SJSA1 (cell line): ENCODE results near the gene GPR162. TPM values are rescaled to one million over a fixed set of nuclear protein-coding genes. Genes with fewer than 3 reads are reported as not detected.

Experiments
- DNase-seq, 2 experiments: peaks; one replicate each; pipeline ENCODE4 v3.0.0-alpha.2; 2015 to 2020; ENCODE audit warnings: low spot score in 2 of 2, low read depth in 1 of 2
- H3K27ac ChIP-seq: fragments of 250-450 bp; sonication (Bioruptor Pico); 2 replicates; pipeline ENCODE4 v1.5.1; 2020; ENCODE audit warnings: mild to moderate bottlenecking, moderate library complexity
- H3K27me3 ChIP-seq: fragments of 250-450 bp; sonication (Bioruptor Pico); replicated peaks from 2 replicates; pipeline ENCODE4 v1.5.1; 2020; ENCODE audit warnings: mild to moderate bottlenecking, moderate library complexity
- H3K36me3 ChIP-seq: fragments of 250-450 bp; sonication (Bioruptor Pico); 2 replicates; pipeline ENCODE4 v1.5.1; 2020; ENCODE audit warnings: mild to moderate bottlenecking
- H3K4me1 ChIP-seq: fragments of 250-450 bp; sonication (Bioruptor Pico); replicated peaks from 2 replicates; pipeline ENCODE4 v1.6.1; 2021; ENCODE audit warnings: mild to moderate bottlenecking
- H3K4me3 ChIP-seq: fragments of 250-450 bp; sonication (Bioruptor Pico); 2 replicates; pipeline ENCODE4 v1.5.1; 2020; ENCODE audit warnings: mild to moderate bottlenecking
- H3K9me3 ChIP-seq: fragments of 250-450 bp; sonication (Bioruptor Pico); replicated peaks from 2 replicates; pipeline ENCODE4 v1.5.1; 2020; ENCODE audit warnings: mild to moderate bottlenecking
- total RNA-seq: library from RNA; depleted of rRNA; stranded (reverse); fragments of >200 nt; shearing (Covaris generic); gene quantifications from 2 replicates; pipeline ENCODE4 v1.2.3, GENCODE V29; 2014

The GPR162 gene
- total RNA-seq, 1 experiment from 2014 or later, result 0.16 TPM

DNA sequence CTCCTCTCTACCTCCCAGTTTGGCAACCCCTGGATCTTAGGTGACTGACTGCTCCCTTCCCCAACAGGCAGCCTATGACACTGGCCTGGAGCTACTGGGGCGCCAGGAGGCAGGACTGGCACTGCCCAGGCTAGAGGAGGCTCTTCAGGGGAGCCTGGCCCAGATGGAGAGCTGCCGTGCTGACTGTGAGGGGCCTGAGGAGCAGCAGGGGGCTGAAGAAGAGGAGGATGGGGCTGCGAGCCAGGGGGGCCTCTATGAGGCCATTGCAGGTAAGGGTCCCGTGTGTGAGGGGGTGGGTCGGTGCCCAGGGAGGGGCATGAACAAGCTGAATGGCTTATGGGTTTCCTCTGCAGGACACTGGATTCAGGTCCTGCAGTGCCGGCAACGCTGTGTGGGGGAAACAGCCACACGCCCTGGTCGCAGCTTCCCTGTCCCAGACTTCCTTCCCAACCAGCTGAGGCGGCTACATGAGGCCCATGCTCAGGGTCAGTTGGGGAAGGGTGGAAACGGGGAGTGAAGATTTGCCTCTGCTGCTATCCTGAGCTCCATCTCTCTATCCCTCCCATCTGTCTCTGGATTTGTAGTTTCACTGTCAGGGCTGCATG, 8.8 kb downstream of the GPR162 start:
- Histone ChIP-seq H3K4me3 (no peak overlapping the region), H3K27ac (no peak overlapping the region), H3K4me1 (peaks cover 19% of the 10 kb centered on the region), H3K27me3 (peaks cover 59% of the 10 kb centered on the region), H3K9me3 (peaks cover 5% of the 10 kb centered on the region), H3K36me3 (0 out of 2 replicates have a peak, but pooled peaks cover 3% of the 10 kb centered on the region)
- no peak for DNase-seq

DNA sequence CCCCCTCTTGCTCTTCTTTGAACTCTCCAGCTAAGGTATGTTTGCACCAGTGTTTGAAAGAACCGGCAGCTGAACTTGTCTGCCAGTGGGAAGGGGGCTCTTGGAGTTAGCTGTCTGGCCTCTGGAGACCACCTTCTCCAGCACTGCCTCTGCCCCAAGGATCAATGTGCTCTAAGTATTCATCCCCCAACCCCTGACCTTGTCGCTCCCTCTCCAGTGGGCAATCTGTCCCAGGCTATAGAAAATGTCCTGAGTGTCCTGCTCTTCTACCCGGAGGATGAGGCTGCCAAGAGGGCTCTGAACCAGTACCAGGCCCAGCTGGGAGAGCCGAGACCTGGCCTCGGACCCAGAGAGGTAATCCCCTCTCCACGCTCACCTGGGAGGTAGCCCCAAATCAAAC, 9.4 kb downstream of the GPR162 start:
- H3K36me3 ChIP-seq, result 0 out of 2 replicates have a peak, but pooled peaks cover 3% of the 10 kb centered on the region
- DNase-seq, result no peak
- peaks cover 53% of the 10 kb centered on the region for H3K27me3 ChIP-seq
- no peak overlapping the region for H3K27ac ChIP-seq
- H3K4me3 ChIP-seq, result no peak overlapping the region
- peaks cover 5% of the 10 kb centered on the region for H3K9me3 ChIP-seq
- peaks cover 18% of the 10 kb centered on the region for H3K4me1 ChIP-seq

DNA sequence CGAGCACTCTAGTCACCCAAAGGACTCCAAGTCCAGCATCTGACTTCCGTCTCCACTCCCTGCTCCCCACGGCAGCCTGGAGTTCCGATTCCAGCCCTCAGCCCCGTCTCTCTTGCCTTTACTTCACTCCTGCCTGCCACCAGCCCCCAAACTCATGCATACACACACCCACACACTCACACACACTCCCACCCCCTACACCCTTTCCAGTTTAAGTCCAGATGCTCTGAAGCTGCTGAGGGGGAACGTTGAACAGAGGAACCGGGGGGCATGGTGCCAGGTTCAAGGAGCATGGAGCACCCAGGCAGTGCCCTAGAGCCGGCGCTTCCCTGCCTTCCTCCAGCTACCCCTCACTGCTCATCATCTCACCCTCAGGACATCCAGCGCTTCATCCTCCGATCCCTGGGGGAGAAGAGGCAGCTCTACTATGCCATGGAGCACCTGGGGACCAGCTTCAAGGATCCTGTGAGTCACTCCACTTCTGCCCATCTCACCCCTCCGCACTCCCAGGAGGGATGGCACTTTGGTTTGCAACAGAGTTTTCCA, 9.9 kb downstream of the GPR162 start:
- no peak for DNase-seq
- 0 out of 2 replicates have a peak, but pooled peaks cover 3% of the 10 kb centered on the region for H3K36me3 ChIP-seq
- H3K27me3 ChIP-seq, result peaks cover 51% of the 10 kb centered on the region
- no peak overlapping the region for H3K27ac ChIP-seq
- peaks cover 18% of the 10 kb centered on the region for H3K4me1 ChIP-seq
- H3K4me3 ChIP-seq, result no peak overlapping the region
- peaks cover 5% of the 10 kb centered on the region for H3K9me3 ChIP-seq

DNA sequence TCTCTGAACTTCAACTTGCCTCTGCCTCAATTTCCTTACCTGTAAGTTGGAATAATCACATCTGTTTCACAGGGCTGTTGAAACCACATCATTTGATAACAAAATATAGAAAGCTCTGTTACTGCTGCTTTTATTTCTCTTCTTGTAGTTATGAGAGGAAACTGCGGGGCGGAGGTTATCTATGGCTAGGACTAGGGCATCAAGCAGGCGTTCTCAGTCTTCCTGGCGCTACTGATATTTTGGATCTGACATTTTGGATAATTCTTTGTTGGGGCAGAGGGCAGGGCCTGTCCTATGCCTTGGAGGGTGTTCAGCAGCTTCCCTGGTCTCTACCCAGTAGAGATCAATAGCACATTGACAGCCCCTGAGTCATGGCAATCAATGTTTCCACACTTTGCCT, 10.5 kb downstream of the GPR162 start:
- H3K27me3 ChIP-seq, result peaks cover 45% of the 10 kb centered on the region
- H3K4me3 ChIP-seq, result no peak overlapping the region
- DNase-seq, result no peak
- 0 out of 2 replicates have a peak, but pooled peaks cover 3% of the 10 kb centered on the region for H3K36me3 ChIP-seq
- peaks cover 18% of the 10 kb centered on the region for H3K4me1 ChIP-seq
- H3K27ac ChIP-seq, result no peak overlapping the region
- H3K9me3 ChIP-seq, result peaks cover 5% of the 10 kb centered on the region

DNA sequence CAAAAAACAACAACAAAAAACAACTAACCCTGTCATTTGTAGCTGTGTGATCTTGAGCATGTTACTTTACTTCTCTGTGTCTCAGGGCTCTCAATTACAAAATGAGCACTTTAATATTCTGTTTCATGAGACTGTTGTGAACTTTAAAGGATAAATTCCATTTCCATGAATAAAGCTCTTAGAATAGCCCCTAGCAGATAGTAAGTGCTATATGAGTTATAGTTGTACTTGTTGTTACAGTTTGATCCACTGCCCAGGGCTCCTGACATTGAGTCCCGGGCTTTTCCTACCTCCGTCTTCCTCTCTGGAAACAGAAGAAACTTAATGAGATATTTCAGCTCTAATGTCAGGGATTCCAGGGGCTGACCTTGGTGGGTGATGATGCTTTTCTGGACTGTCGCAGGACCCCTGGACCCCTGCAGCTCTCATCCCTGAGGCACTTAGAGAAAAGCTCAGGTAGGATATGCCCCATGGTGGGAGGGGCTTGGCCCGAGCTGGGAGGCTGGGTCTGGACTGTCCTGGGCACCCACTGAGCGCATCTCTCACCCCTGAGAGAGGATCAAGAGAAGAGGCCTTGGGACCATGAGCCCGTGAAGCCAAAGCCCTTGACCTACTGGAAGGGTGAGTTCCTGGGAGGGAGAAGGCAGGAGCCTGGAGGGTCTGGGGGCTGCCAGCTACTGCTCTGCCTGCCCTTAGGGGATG, 11.7 kb downstream of the GPR162 start:
- Histone ChIP-seq H3K27me3 (peaks cover 38% of the 10 kb centered on the region), H3K9me3 (peaks cover 5% of the 10 kb centered on the region), H3K36me3 (0 out of 2 replicates have a peak, but pooled peaks cover 3% of the 10 kb centered on the region), H3K4me1 (peaks cover 9% of the 10 kb centered on the region), H3K4me3 (no peak overlapping the region), H3K27ac (no peak overlapping the region)
- no peak for DNase-seq

DNA sequence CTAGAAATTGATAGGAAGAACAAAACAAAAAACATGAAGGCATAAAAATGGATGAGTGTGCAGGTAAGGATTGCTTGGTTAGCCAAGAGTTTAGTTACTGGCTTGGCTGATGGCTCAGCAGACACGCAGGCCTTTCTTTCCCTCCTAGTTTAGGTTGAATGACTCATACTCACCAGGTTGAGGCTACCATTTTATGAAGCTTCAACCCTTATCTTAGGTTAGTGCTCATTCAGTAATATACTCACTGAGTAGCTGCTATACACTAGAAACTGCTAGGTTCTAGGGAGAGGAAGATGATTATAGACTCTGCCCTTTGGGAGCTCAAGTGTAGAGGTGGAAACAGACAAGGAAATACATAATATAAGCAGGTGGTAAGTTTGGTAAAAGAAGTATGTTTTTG, 12.6 kb downstream of the GPR162 start:
- DNase-seq, result no peak

DNA sequence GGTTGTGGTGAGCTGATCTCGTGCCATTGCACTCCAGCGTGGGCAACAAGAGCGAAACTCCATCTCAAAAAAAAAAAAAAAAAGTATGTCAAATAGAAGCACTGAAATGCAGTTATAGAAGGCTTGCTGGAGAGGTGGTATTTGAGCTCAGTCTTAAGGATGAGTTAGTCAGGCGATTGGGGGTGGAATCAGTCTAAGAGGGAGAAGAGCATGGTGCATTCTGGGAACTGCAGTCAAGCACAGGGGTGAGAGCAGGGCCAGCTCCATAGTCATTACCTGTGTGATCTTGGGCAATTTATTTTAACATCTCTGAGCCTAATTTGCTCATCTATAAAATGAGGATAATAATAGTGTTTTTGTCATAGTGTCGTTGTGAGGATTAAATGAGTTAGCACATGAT, 13.3 kb downstream of the GPR162 start:
- H3K36me3 ChIP-seq, result no peaks in the 10 kb centered on the region
- no peak for DNase-seq

More for the DNA sequence above, 12.6 kb downstream of the GPR162 start:
- Histone ChIP-seq H3K4me1 (peaks cover under 1% of the 10 kb centered on the region; the same call in 1 of the 2 replicates), H3K27ac (no peak overlapping the region), H3K36me3 (no peaks in the 10 kb centered on the region), H3K27me3 (peaks cover 35% of the 10 kb centered on the region), H3K4me3 (no peak overlapping the region), H3K9me3 (no peaks in the 10 kb centered on the region; the same call in 1 of the 2 replicates)

DNA sequence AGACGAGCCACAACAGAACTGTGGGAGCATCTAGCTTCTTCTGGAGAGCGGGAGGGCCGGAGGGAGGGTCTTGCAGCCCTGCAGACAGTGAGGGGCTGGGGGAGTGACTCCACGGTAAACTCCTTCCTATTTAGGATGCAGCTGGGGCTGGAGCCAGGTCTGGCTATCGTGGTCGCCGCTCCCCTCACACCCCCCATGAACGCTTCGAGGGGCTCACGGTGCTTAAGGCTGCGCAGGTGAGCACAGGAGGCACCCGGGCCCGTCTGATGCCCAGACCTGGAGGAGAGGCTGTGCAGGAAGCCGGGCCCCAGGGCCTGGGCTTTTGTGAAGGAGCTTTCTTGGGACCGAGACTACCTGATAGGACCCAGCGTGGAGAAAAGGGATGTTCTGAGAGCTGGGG, 15.2 kb downstream of the GPR162 start:
- Histone ChIP-seq H3K27me3 (peaks cover 21% of the 10 kb centered on the region), H3K4me3 (no peak overlapping the region), H3K36me3 (no peaks in the 10 kb centered on the region), H3K27ac (no peak overlapping the region), H3K9me3 (no peaks in the 10 kb centered on the region; the same call in 1 of the 2 replicates), H3K4me1 (no peaks in the 10 kb centered on the region)
- no peak for DNase-seq

More for the DNA sequence above, 13.3 kb downstream of the GPR162 start:
- Histone ChIP-seq H3K4me3 (no peak overlapping the region), H3K4me1 (no peaks in the 10 kb centered on the region), H3K27ac (no peak overlapping the region), H3K27me3 (peaks cover 32% of the 10 kb centered on the region), H3K9me3 (no peaks in the 10 kb centered on the region; the same call in 1 of the 2 replicates)

DNA sequence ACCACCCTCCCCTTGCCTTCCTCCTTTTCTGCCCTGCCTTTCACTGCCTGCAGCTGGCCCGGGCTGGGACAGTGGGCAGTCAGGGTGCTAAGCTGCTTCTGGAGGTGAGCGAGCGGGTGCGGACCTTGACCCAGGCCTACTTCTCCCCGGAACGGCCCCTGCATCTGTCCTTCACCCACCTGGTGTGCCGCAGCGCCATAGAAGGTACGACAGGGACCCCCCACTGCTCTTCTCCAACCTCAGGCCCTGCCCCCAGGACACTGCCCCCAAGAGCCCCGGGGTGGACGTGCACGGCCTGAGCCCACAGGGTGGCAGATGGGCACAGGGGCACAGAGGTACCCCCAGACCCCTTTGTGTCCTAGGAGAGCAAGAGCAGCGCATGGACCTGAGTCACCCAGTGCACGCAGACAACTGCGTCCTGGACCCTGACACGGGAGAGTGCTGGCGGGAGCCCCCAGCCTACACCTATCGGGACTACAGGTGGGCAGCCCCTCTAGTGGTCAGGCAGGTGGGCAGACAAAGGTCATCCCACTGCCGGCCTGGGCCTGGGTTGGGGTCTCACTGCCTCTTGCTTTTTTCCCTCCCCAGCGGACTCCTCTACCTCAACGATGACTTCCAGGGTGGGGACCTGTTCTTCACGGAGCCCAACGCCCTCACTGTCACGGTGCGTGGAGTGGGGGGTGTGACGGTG, 15.9 kb downstream of the GPR162 start:
- no peaks in the 10 kb centered on the region for H3K4me1 ChIP-seq
- H3K27ac ChIP-seq, result no peak overlapping the region
- no peak overlapping the region for H3K4me3 ChIP-seq
- peaks cover 15% of the 10 kb centered on the region for H3K27me3 ChIP-seq
- H3K36me3 ChIP-seq, result no peaks in the 10 kb centered on the region
- H3K9me3 ChIP-seq, result no peaks in the 10 kb centered on the region; the same call in 1 of the 2 replicates
- DNase-seq, result no peak

DNA sequence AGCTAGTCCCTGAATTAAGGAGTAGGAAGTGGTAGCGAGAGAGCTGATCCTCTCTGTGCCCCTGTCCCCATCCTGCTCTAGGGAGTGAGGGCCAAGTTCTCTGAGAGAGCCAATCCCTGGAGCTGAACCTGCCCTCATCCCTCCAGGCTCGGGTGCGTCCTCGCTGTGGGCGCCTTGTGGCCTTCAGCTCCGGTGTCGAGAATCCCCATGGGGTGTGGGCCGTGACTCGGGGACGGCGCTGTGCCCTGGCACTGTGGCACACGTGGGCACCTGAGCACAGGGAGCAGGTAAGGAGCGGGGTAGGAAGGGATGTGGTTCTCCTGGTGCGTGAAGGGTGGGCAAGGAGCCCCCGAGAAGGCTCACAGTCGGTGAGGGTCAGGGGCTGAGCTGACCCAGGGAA, 17.2 kb downstream of the GPR162 start:
- Histone ChIP-seq H3K9me3 (no peaks in the 10 kb centered on the region; the same call in 1 of the 2 replicates), H3K27me3 (peaks cover 15% of the 10 kb centered on the region), H3K27ac (no peak overlapping the region), H3K4me3 (no peak overlapping the region), H3K36me3 (no peaks in the 10 kb centered on the region), H3K4me1 (no peaks in the 10 kb centered on the region)
- DNase-seq, result no peak

DNA sequence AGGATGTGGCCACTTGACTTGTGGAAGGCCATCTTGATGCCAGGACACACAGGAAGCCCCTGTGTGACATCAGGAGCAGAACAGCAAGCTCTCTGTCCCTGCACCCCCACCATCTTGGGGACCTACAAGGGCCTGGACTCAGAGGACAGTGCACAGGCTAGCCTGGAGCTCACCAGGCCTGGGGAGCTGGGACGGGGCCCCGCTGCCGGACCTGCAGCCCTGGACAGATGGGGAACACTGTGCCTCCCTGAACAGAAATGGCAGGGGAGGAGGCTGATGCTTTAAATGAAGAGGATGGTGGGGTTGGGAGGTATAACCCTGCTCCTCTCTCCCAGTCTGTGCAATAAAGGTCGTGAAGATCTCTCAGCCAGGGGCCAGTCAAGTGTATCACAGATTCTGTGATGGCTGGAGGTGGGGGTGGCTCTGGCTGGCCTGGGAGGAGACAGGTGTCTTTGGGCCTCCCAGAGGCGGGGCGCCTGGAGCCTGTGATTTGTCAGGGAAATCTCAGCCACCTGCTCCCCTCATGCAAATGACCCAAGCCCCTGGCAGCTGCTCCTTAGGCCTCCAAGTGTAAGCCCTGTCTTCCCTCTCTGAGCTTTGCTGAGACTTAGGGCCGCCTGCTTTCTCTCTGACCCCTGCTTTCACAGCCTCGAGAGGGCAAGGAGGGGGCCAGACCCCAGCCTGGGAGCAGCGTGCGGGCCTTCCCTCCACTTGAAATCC, 18.0 kb downstream of the GPR162 start:
- Histone ChIP-seq H3K9me3 (no peaks in the 10 kb centered on the region; the same call in 1 of the 2 replicates), H3K27me3 (peaks cover 15% of the 10 kb centered on the region), H3K36me3 (no peaks in the 10 kb centered on the region; the same call in 1 of the 2 replicates), H3K4me1 (no peaks in the 10 kb centered on the region), H3K27ac (no peak overlapping the region), H3K4me3 (no peak overlapping the region)
- DNase-seq, result no peak

DNA sequence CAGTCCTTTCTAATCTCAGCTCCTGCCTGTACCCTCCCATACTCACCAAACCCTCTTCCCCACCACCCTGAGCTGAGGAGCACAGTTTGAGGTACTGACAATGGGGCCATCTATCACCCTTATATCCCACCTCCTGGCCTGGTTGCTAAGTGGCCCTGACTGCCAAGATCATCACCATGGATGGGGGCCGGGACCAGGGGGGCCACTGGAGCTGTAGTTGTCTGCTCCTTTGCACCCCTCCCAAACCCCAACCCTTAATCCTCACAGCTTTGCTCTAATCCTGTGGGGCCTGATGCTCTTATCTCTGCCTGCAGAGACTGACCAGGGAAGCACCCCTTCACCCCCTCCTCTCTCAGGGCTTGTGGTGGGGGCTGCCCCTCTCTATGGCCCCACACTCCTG, 18.7 kb downstream of the GPR162 start:
- peaks cover 7% of the 10 kb centered on the region for H3K36me3 ChIP-seq
- no peak for DNase-seq
- no peak overlapping the region for H3K4me3 ChIP-seq
- no peak overlapping the region for H3K27ac ChIP-seq
- no peaks in the 10 kb centered on the region; the same call in 1 of the 2 replicates for H3K9me3 ChIP-seq
- H3K27me3 ChIP-seq, result peaks cover 15% of the 10 kb centered on the region
- H3K4me1 ChIP-seq, result no peaks in the 10 kb centered on the region
